Loucy (cell line): ENCODE results near the gene SPPL3.

Experiments
- H2AFZ ChIP-seq: fragments of 200-600 bp; sonication (generic); 2 replicates; pipeline ENCODE4 v1.6.0; 2016; ENCODE audit warnings: antibody characterized with exemption, mild to moderate bottlenecking, low read length, moderate library complexity
- H3F3A ChIP-seq: fragments of 200-600 bp; 2 replicates; pipeline ENCODE4 v1.6.0; 2016; ENCODE audit warnings: antibody characterized with exemption, low read depth, mild to moderate bottlenecking
- H3K27me3 ChIP-seq: fragments of 200-600 bp; sonication (generic); 2 replicates; pipeline ENCODE4 v1.6.1; 2014; ENCODE audit warnings: low read length, mild to moderate bottlenecking; ENCODE audit not compliant: insufficient read depth, poor library complexity, severe bottlenecking
- H3K36me3 ChIP-seq: fragments of 200-600 bp; sonication (generic); 2 replicates; pipeline ENCODE4 v1.6.1; 2016; ENCODE audit warnings: low read length; ENCODE audit not compliant: insufficient read depth
- H3K4me1 ChIP-seq: fragments of 200-600 bp; sonication (generic); 2 replicates; pipeline ENCODE4 v1.5.1; 2014; ENCODE audit warnings: low read length, mild to moderate bottlenecking; ENCODE audit not compliant: insufficient read depth, poor library complexity, severe bottlenecking
- H3K4me2 ChIP-seq: fragments of 200-600 bp; sonication (generic); 2 replicates; pipeline ENCODE4 v1.6.0; 2014; ENCODE audit warnings: antibody characterized with exemption, low read length, low read depth, mild to moderate bottlenecking; ENCODE audit not compliant: poor library complexity, severe bottlenecking
- H3K4me3 ChIP-seq: fragments of 200-600 bp; sonication (generic); 2 replicates; pipeline ENCODE4 v1.5.1; 2014; ENCODE audit warnings: low read length, mild to moderate bottlenecking, mixed read lengths; ENCODE audit not compliant: poor library complexity, severe bottlenecking
- H3K79me2 ChIP-seq: fragments of 200-600 bp; sonication (generic); 2 replicates; pipeline ENCODE4 v1.6.1; 2014; ENCODE audit warnings: low read length; ENCODE audit not compliant: insufficient read depth
- H3K9ac ChIP-seq: fragments of 200-600 bp; sonication (generic); 2 replicates; pipeline ENCODE4 v1.6.0; 2014; ENCODE audit warnings: mild to moderate bottlenecking, low read depth, low read length, moderate library complexity; ENCODE audit not compliant: poor library complexity, severe bottlenecking
- H3K9me2 ChIP-seq: fragments of 200-600 bp; sonication (generic); replicated peaks from 2 replicates; pipeline ENCODE4 v1.6.1; 2016; ENCODE audit warnings: low read depth, low read length, mixed read lengths
- H3K9me3 ChIP-seq: fragments of 200-600 bp; sonication (generic); 2 replicates; pipeline ENCODE4 v1.6.1; 2014; ENCODE audit warnings: mild to moderate bottlenecking, antibody characterized with exemption, low read length, low read depth; ENCODE audit not compliant: insufficient read depth
- H4K20me1 ChIP-seq: fragments of 200-600 bp; sonication (generic); 2 replicates; pipeline ENCODE4 v1.6.0; 2014; ENCODE audit warnings: antibody characterized with exemption, low read length, mild to moderate bottlenecking; ENCODE audit not compliant: insufficient read depth, poor library complexity, severe bottlenecking
- CTCF ChIP-seq: fragments of 200-600 bp; sonication (generic); conservative IDR thresholded peaks from 2 replicates; pipeline ENCODE4 v1.5.1; 2014; ENCODE audit warnings: mild to moderate bottlenecking, antibody characterized with exemption, low read length
- EZH2phosphoT487 ChIP-seq: fragments of 200-600 bp; IDR thresholded peaks from 2 replicates; pipeline ENCODE4 v1.6.1; 2018; ENCODE audit warnings: antibody characterized with exemption, mild to moderate bottlenecking, moderate library complexity, borderline replicate concordance

The SPPL3 gene

DNA sequence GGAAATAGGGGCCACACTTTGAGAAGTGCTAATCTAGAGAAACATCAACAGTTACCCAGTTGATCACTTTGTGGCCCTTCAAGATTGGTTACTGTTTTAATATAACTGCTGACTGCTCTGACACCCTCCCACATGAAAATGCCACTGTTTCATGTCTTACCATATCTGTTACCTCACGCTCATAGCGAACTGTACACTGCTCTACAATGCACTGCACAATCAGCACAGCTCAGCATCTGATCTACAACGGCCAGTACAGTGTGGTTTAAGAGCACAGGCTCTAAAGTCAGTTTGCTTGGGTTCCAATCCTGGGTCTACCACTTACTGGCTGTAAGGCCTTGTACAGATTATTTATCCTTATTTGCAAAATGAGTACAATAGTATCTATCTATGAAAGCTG lies 39.1 kb downstream of the SPPL3 start:
- H3K36me3 ChIP-seq, result peaks cover 8% of the 10 kb centered on the region; the same call in 1 of the 2 replicates
- no peaks in the 10 kb centered on the region for H3K27me3 ChIP-seq
- H3K9me2 ChIP-seq, result no peaks in the 10 kb centered on the region
- H3F3A ChIP-seq, result no peaks in the 10 kb centered on the region
- peaks cover 20% of the 10 kb centered on the region for H4K20me1 ChIP-seq
- TF ChIP-seq CTCF, result no peak
- TF ChIP-seq EZH2phosphoT487, result no peak
- H3K4me2 ChIP-seq, result peak overlapping the region; percentile 25
- H3K9me3 ChIP-seq, result no peaks in the 10 kb centered on the region
- no peak overlapping the region for H2AFZ ChIP-seq
- no peak overlapping the region for H3K9ac ChIP-seq
- peaks cover 95% of the 10 kb centered on the region for H3K79me2 ChIP-seq
- no peak overlapping the region for H3K4me3 ChIP-seq
- peaks cover 14% of the 10 kb centered on the region for H3K4me1 ChIP-seq

DNA sequence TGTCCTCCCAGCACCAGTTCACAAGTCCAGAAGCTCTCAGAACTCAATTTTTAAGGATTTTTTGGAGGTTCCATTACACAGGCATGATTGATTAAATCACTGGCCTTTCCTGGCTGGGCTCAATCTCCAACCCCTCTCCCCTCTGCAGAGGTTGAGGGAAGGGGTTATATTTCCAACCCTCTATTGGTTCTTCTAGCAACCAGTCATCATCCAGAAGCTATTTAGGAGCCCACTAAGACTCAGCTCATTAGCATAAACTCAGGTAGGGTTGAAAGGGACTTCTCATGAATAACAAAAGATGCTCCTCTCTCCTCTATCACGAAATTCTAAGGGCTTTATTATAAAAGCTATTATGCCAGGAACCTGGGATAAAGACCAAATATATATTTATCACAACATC lies 41.5 kb downstream of the SPPL3 start:
- peaks cover 94% of the 10 kb centered on the region for H3K79me2 ChIP-seq
- H4K20me1 ChIP-seq, result peaks cover 24% of the 10 kb centered on the region
- H3K4me2 ChIP-seq, result no peak overlapping the region
- H3K27me3 ChIP-seq, result no peaks in the 10 kb centered on the region
- no peak overlapping the region for H2AFZ ChIP-seq
- peaks cover 15% of the 10 kb centered on the region for H3K4me1 ChIP-seq
- H3K4me3 ChIP-seq, result no peak overlapping the region
- no peaks in the 10 kb centered on the region for H3F3A ChIP-seq
- peaks cover 5% of the 10 kb centered on the region; the same call in 1 of the 2 replicates for H3K36me3 ChIP-seq
- H3K9me3 ChIP-seq, result no peaks in the 10 kb centered on the region; the same call in 1 of the 2 replicates
- H3K9ac ChIP-seq, result no peak overlapping the region
- H3K9me2 ChIP-seq, result no peaks in the 10 kb centered on the region
- no peak for TF ChIP-seq EZH2phosphoT487
- no peak for TF ChIP-seq CTCF

GRCh38 chr12:120861074-120861795 lies 42.9 kb downstream of the SPPL3 start:
- H3K27me3 ChIP-seq, result no peaks in the 10 kb centered on the region
- H4K20me1 ChIP-seq, result peaks cover 27% of the 10 kb centered on the region
- no peaks in the 10 kb centered on the region; the same call in 1 of the 2 replicates for H3K9me3 ChIP-seq
- H3K79me2 ChIP-seq, result peaks cover 95% of the 10 kb centered on the region
- peaks cover 29% of the 10 kb centered on the region for H3K4me1 ChIP-seq
- H3K4me3 ChIP-seq, result no peak overlapping the region
- H3K4me2 ChIP-seq, result no peak overlapping the region
- no peaks in the 10 kb centered on the region for H3K36me3 ChIP-seq
- no peak overlapping the region for H2AFZ ChIP-seq
- no peaks in the 10 kb centered on the region for H3F3A ChIP-seq
- H3K9me2 ChIP-seq, result no peaks in the 10 kb centered on the region
- no peak for TF ChIP-seq CTCF
- TF ChIP-seq EZH2phosphoT487, result no peak
- H3K9ac ChIP-seq, result no peak overlapping the region
